22Rv1 (cell line): ENCODE results near the gene HTR3B.
"Not testable (repeated sequence)": the region's sequence is repeated elsewhere in the genome, so short reads cannot be mapped to it uniquely, and the experiment has no call there.

Experiments
- ZFX ChIP-seq: fragments of 450-650 bp; IDR thresholded peaks from 2 replicates; pipeline ENCODE4 v1.6.1; 2017; ENCODE audit warnings: antibody characterized with exemption, borderline replicate concordance
- TF ChIP-seq, protein P1 (sequence below): fragments of 450-650 bp; IDR thresholded peaks from 2 replicates; pipeline ENCODE4 v1.5.1; 2017; ENCODE audit warnings: mild to moderate bottlenecking

DNA sequence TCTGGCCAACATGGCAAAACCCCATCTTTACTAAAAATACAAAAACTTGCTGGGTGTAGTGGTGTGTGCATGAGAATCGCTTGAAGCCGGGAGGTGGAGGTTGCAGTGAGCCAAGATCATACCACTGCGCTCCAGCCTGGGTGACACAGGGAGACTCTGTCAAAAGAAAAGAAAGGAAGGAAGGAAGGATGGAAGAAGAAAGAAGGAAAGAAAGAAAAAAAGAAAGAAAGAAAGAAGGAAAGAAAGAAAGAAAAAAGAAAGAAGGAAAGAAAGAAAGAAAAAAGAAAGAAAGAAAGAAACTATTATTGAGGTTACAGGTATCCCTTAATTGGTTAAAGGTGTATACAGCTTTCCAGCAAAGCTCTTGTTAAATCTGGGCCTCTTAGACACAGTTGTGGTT is 29.6 kb downstream of the HTR3B start:
- TF ChIP-seq, protein P1, sequence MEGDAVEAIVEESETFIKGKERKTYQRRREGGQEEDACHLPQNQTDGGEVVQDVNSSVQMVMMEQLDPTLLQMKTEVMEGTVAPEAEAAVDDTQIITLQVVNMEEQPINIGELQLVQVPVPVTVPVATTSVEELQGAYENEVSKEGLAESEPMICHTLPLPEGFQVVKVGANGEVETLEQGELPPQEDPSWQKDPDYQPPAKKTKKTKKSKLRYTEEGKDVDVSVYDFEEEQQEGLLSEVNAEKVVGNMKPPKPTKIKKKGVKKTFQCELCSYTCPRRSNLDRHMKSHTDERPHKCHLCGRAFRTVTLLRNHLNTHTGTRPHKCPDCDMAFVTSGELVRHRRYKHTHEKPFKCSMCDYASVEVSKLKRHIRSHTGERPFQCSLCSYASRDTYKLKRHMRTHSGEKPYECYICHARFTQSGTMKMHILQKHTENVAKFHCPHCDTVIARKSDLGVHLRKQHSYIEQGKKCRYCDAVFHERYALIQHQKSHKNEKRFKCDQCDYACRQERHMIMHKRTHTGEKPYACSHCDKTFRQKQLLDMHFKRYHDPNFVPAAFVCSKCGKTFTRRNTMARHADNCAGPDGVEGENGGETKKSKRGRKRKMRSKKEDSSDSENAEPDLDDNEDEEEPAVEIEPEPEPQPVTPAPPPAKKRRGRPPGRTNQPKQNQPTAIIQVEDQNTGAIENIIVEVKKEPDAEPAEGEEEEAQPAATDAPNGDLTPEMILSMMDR, result not testable (repeated sequence)
- TF ChIP-seq ZFX, result not testable (repeated sequence)
